Liver (tissue), 3 donors: Measurements from ENCODE around the gene ABCB6.
A peak's percentile ranks its signal among the peaks of the same experiment; 100 is the strongest.

Source experiments
- EGR1 ChIP-seq, 2 donors: IDR thresholded peaks; 2 replicates each; pipeline ENCODE4 v1.6.1; 2016 to 2018; ENCODE audit warnings: antibody characterized with exemption in 2 of 2, low read depth in 2 of 2
- FOXA1 ChIP-seq: IDR thresholded peaks from 2 replicates; pipeline ENCODE4 v1.6.1; 2016; ENCODE audit warnings: antibody characterized with exemption
- GABPA ChIP-seq, 2 donors: IDR thresholded peaks in 1 of 2; conservative IDR thresholded peaks in 1 of 2; 2 replicates each; pipeline ENCODE4 v1.6.1; 2016; ENCODE audit warnings: antibody characterized with exemption in 2 of 2, mild to moderate bottlenecking in 1 of 2, moderate library complexity in 1 of 2
- JUND ChIP-seq, 2 donors: IDR thresholded peaks; 2 replicates each; pipeline ENCODE4 v1.6.1; 2016; ENCODE audit warnings: antibody characterized with exemption in 2 of 2
- RAD21 ChIP-seq, 2 donors: IDR thresholded peaks; 2 replicates each; pipeline ENCODE4 v1.6.1; 2016; ENCODE audit warnings: antibody characterized with exemption in 2 of 2, mild to moderate bottlenecking in 2 of 2
- REST ChIP-seq: IDR thresholded peaks from 2 replicates; pipeline ENCODE4 v1.6.1; 2016; ENCODE audit warnings: antibody characterized with exemption, mild to moderate bottlenecking
- RXRA ChIP-seq, 2 donors: IDR thresholded peaks; 2 replicates each; pipeline ENCODE4 v1.6.1; 2017 to 2018; ENCODE audit warnings: antibody characterized with exemption in 2 of 2, mild to moderate bottlenecking in 1 of 2
- SP1 ChIP-seq: IDR thresholded peaks from 2 replicates; pipeline ENCODE4 v1.6.1; 2018; ENCODE audit warnings: antibody characterized with exemption, mild to moderate bottlenecking
- TAF1 ChIP-seq: conservative IDR thresholded peaks from 2 replicates; pipeline ENCODE4 v1.6.1; 2016; ENCODE audit warnings: antibody characterized with exemption, mild to moderate bottlenecking
- YY1 ChIP-seq: IDR thresholded peaks from 2 replicates; pipeline ENCODE4 v1.6.1; 2016; ENCODE audit warnings: antibody characterized with exemption, mild to moderate bottlenecking
- ZBTB33 ChIP-seq: IDR thresholded peaks from 2 replicates; pipeline ENCODE4 v1.6.1; 2016; ENCODE audit warnings: antibody characterized with exemption
- TF ChIP-seq, protein P1 (sequence below): fragments of 150-350 bp; IDR thresholded peaks from 2 replicates; pipeline ENCODE4 v1.5.1; 2017; ENCODE audit warnings: improper control_type of control experiment, low read depth, low read length; ENCODE audit not compliant: missing input control
- TF ChIP-seq, protein P2 (sequence below): IDR thresholded peaks from 2 replicates; pipeline ENCODE4 v1.6.1; 2016; ENCODE audit warnings: antibody characterized with exemption
- TF ChIP-seq, protein P3 (sequence below): IDR thresholded peaks from 2 replicates; pipeline ENCODE4 v1.6.1; 2016; ENCODE audit warnings: antibody characterized with exemption
- donor health status: healthy.
- donor health status: healthy.

- TF ChIP-seq, protein P1, sequence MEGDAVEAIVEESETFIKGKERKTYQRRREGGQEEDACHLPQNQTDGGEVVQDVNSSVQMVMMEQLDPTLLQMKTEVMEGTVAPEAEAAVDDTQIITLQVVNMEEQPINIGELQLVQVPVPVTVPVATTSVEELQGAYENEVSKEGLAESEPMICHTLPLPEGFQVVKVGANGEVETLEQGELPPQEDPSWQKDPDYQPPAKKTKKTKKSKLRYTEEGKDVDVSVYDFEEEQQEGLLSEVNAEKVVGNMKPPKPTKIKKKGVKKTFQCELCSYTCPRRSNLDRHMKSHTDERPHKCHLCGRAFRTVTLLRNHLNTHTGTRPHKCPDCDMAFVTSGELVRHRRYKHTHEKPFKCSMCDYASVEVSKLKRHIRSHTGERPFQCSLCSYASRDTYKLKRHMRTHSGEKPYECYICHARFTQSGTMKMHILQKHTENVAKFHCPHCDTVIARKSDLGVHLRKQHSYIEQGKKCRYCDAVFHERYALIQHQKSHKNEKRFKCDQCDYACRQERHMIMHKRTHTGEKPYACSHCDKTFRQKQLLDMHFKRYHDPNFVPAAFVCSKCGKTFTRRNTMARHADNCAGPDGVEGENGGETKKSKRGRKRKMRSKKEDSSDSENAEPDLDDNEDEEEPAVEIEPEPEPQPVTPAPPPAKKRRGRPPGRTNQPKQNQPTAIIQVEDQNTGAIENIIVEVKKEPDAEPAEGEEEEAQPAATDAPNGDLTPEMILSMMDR, result peak; percentile 98
- TF ChIP-seq RAD21 (IDR thresholded peaks at IDR 0.05) (peak; percentile 85 to 89), FOXA1 (no peak), REST (peak; percentile 58), SP1 (peak; percentile 52), ZBTB33 (no peak), TAF1 (no peak), EGR1 (IDR thresholded peaks at IDR 0.05; ENCODE audit: low read depth in 2 of 2) (no peak), RXRA (IDR thresholded peaks at IDR 0.05) (no peak), JUND (IDR thresholded peaks at IDR 0.05) (no peak), YY1 (peak; percentile 41), GABPA (IDR thresholded peaks at IDR 0.05 in 1 of 2, conservative IDR thresholded peaks at IDR 0.05 in 1 of 2) (no peak)
- TF ChIP-seq, protein P2, sequence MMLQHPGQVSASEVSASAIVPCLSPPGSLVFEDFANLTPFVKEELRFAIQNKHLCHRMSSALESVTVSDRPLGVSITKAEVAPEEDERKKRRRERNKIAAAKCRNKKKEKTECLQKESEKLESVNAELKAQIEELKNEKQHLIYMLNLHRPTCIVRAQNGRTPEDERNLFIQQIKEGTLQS, result no peak
- TF ChIP-seq, protein P3, sequence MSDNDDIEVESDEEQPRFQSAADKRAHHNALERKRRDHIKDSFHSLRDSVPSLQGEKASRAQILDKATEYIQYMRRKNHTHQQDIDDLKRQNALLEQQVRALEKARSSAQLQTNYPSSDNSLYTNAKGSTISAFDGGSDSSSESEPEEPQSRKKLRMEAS, result no peak
Measured at GRCh38 chr2:219160186-219161017, 58.4 kb downstream of the ABCB6 start, which contains the start of gene NHEJ1.
